K562 (cell line): ENCODE measurements around the gene DEPDC1. TPM values are rescaled to one million over a fixed set of nuclear protein-coding genes. Genes with fewer than 3 reads are reported as not detected.

ENCODE experiments used
- ATAC-seq: fragments of 200-7000 bp; cut with Tn5 transposase; 3 replicates; pipeline ENCODE4 v1.9.1; 2020; ENCODE audit warnings: moderate library complexity
- BruUV-seq: library from RNA; stranded (reverse); fragments of 400-500 nt; replicated peaks from 2 replicates; lab custom pipeline; 2021; lab: Mats Ljungman, UMichigan
- CTCF ChIA-PET: fragments of 300-600 bp; formaldehyde crosslinking; extraction: SDS; loops from one replicate; lab custom pipeline; 2021; ENCODE audit warnings: low intra/inter-chr PET ratio; lab: Yijun Ruan, JAX
- POLR2A ChIA-PET: fragments of 300-600, 350-650 bp; sonication (Branson Sonifier 250); formaldehyde crosslinking; extraction: SDS; loops from one replicate; lab custom pipeline; 2021; ENCODE audit warnings: antibody characterized with exemption, inconsistent platforms; lab: Yijun Ruan, JAX
- DNase-seq, 4 experiments: peaks; one replicate each; pipeline versions ENCODE4 v3.0.0 to v3.0.0-alpha.2; 2011 to 2018; ENCODE audit warnings: low spot score in 3 of 4, mixed read lengths in 3 of 4; ENCODE audit errors: extremely low read depth in 1 of 4
- FAIRE-seq: peaks from 2 replicates; lab custom pipeline; 2011; peaks lifted over from hg19 to GRCh38; lab: Jason Lieb, UNC
- H2AFZ ChIP-seq: 2 replicates; pipeline ENCODE4 v1.6.0; 2011; ENCODE audit warnings: low read depth, low read length, control low read depth, inconsistent platforms
- H3K27ac ChIP-seq: fragments of 200-600 bp; 3 replicates; pipeline ENCODE4 v1.8.0; 2011; ENCODE audit warnings: low read depth, mild to moderate bottlenecking, control low read depth, inconsistent platforms, low read length, moderate library complexity, mixed read lengths; ENCODE audit errors: extremely low read depth
- H3K27me3 ChIP-seq, 2 experiments: fragments of 300-600 bp in 1 of 2; 2 replicates in 1 of 2; 3 replicates in 1 of 2; pipeline versions ENCODE4 v1.6.0 to v1.8.0; 2011; ENCODE audit warnings: inconsistent platforms in 2 of 2, low read length in 2 of 2, mild to moderate bottlenecking in 1 of 2, mixed read lengths in 1 of 2, moderate library complexity in 1 of 2; ENCODE audit not compliant: control insufficient read depth in 2 of 2, insufficient read depth in 2 of 2
- H3K36me3 ChIP-seq: fragments of 300-600 bp; 3 replicates; pipeline ENCODE4 v1.8.0; 2011; ENCODE audit warnings: mild to moderate bottlenecking, low read length, inconsistent platforms; ENCODE audit not compliant: control insufficient read depth, insufficient read depth
- H3K4me1 ChIP-seq, 2 experiments: fragments of 200-600 bp in 1 of 2; replicated peaks in 1 of 2; 2 replicates in 1 of 2; 3 replicates in 1 of 2; pipeline versions ENCODE4 v1.5.1 to v1.8.0; 2011; ENCODE audit warnings: inconsistent platforms in 2 of 2, low read length in 2 of 2, mild to moderate bottlenecking in 1 of 2, mixed read lengths in 1 of 2, moderate library complexity in 1 of 2; ENCODE audit not compliant: control insufficient read depth in 2 of 2, insufficient read depth in 2 of 2
- H3K4me2 ChIP-seq: 2 replicates; pipeline ENCODE4 v1.6.1; 2011; ENCODE audit warnings: low read length, control low read depth, inconsistent platforms, mixed read lengths; ENCODE audit not compliant: insufficient read depth
- H3K4me3 ChIP-seq: fragments of 200-600 bp; sonication (generic), shearing (Covaris generic); 2 replicates; pipeline ENCODE4 v1.5.1; 2016; ENCODE audit warnings: control low read depth, inconsistent platforms
- H3K79me2 ChIP-seq: fragments of 200-600 bp; 3 replicates; pipeline ENCODE4 v1.8.0; 2011; ENCODE audit warnings: low read length, inconsistent platforms; ENCODE audit not compliant: control insufficient read depth, insufficient read depth
- H3K9ac ChIP-seq, 2 experiments: 2 replicates each; pipeline versions ENCODE4 v1.6.0 to v1.6.1; 2011; ENCODE audit warnings: low read depth in 2 of 2, low read length in 2 of 2, control low read depth in 1 of 2, inconsistent platforms in 1 of 2, mild to moderate bottlenecking in 1 of 2, mixed read lengths in 1 of 2; ENCODE audit not compliant: insufficient read depth in 1 of 2
- H3K9me1 ChIP-seq: one replicate; pipeline ENCODE4 v1.6.0; 2011; ENCODE audit warnings: inconsistent platforms, mild to moderate bottlenecking, low read length, moderate library complexity; ENCODE audit not compliant: control insufficient read depth, insufficient read depth
- H3K9me3 ChIP-seq: replicated peaks from 2 replicates; pipeline ENCODE4 v1.5.1; 2011; ENCODE audit warnings: low read depth, low read length, inconsistent platforms; ENCODE audit not compliant: control insufficient read depth, insufficient read depth
- H4K20me1 ChIP-seq: replicated peaks from 2 replicates; pipeline ENCODE4 v1.6.1; 2011; ENCODE audit warnings: low read length, inconsistent platforms, mixed read lengths; ENCODE audit not compliant: control insufficient read depth, insufficient read depth
- ASH1L ChIP-seq: fragments of 450-650 bp; IDR thresholded peaks from 2 replicates; pipeline ENCODE4 v1.6.1; 2018; ENCODE audit warnings: borderline replicate concordance, mild to moderate bottlenecking, low read depth; ENCODE audit not compliant: partially characterized antibody
- DDX20 ChIP-seq: fragments of 450-650 bp; IDR thresholded peaks from 2 replicates; pipeline ENCODE4 v1.6.1; 2016; ENCODE audit warnings: missing genetic modification characterization, low read depth, mild to moderate bottlenecking, missing compliant biosample characterization, moderate library complexity
- NCOA2 ChIP-seq, 2 experiments: fragments of 450-650 bp; IDR thresholded peaks; 2 replicates each; pipeline ENCODE4 v1.6.1; 2018; ENCODE audit warnings: mild to moderate bottlenecking in 2 of 2, moderate library complexity in 1 of 2; ENCODE audit not compliant: partially characterized antibody in 2 of 2
- RBM22 ChIP-seq: fragments of 200-400 bp; formaldehyde crosslinking; IDR thresholded peaks from 2 replicates; pipeline ENCODE4 v1.6.1; 2018; ENCODE audit warnings: low read length, low read depth; ENCODE audit not compliant: poor library complexity, severe bottlenecking
- SNRNP70 ChIP-seq: fragments of 200-400 bp; formaldehyde crosslinking; optimal IDR thresholded peaks from 2 replicates; pipeline ENCODE3; 2017; ENCODE audit warnings: low read depth, low read length
- ZNF408 ChIP-seq: fragments of 250-450 bp; sonication (Bioruptor Pico); IDR thresholded peaks from 2 replicates; pipeline ENCODE4 v1.4.0; 2020; ENCODE audit warnings: low read depth, mild to moderate bottlenecking, moderate library complexity
- ZNF561 ChIP-seq: fragments of 450-650 bp; formaldehyde crosslinking; conservative IDR thresholded peaks from 2 replicates; pipeline ENCODE4 v1.4.0; 2020; ENCODE audit warnings: mild to moderate bottlenecking, moderate library complexity
- WGBS: fragments of 100-300 bp; shearing (Covaris generic); methylation state at CpG from one replicate; pipeline ENCODE4 v1.1.6; 2016; ENCODE audit warnings: low coverage, mixed read lengths; ENCODE audit not compliant: insufficient coverage; ENCODE audit errors: missing lambda C conversion rate; 5-methylcytosine and 5-hydroxymethylcytosine counted together
- in situ Hi-C: fragments of 300-500 bp; cut with MboI; formaldehyde crosslinking; loops from 4 replicates; pipeline ENCODE4 v1.15.0; 2018; ENCODE audit warnings: inconsistent platforms, mixed read lengths
- intact Hi-C: fragments of 100-400 bp; cut with micrococcal nuclease; formaldehyde crosslinking; loops from 2 replicates; pipeline ENCODE4 v1.14.2; 2022
- polyA plus RNA-seq, 8 experiments: library from polyadenylated mRNA; depleted of rRNA in 4 of 8; stranded (reverse) in 5 of 8; unstranded in 3 of 8; fragments of >200 nt; fragmentation: Nextera tagmentation in 2 of 8; fragmentation: Illumina TruSeq in 1 of 8; extraction: Ambion mirVana in 2 of 8; extraction: Trizol in 1 of 8; gene quantifications; 2 replicates each; pipeline versions ENCODE4 v1.2.1 to v1.2.3, GENCODE V29; 2011 to 2014; ENCODE audit warnings: inconsistent platforms in 1 of 8, missing spikeins in 1 of 8
- total RNA-seq, 7 experiments: library from RNA; depleted of rRNA in 6 of 7; stranded (reverse); fragments of >200 nt in 6 of 7; fragmentation: Illumina TruSeq in 2 of 7; extraction: Trizol in 2 of 7; gene quantifications; 2 replicates each; pipeline versions ENCODE4 v1.2.1 to v1.2.3, GENCODE V29; 2011 to 2021; ENCODE audit warnings: low replicate concordance in 1 of 7
- TF ChIP-seq, protein P1 (sequence below): fragments of 450-650 bp; IDR thresholded peaks from 2 replicates; pipeline ENCODE4 v1.6.1; 2016; ENCODE audit warnings: low read depth

The DEPDC1 gene
- total and polyA plus RNA-seq, 9 of the 15 experiments (the other 6 are each of a cell fraction or from before 2014, with no cell fraction given): 9.9 to 28.3 (median 17.8) TPM

DNA sequence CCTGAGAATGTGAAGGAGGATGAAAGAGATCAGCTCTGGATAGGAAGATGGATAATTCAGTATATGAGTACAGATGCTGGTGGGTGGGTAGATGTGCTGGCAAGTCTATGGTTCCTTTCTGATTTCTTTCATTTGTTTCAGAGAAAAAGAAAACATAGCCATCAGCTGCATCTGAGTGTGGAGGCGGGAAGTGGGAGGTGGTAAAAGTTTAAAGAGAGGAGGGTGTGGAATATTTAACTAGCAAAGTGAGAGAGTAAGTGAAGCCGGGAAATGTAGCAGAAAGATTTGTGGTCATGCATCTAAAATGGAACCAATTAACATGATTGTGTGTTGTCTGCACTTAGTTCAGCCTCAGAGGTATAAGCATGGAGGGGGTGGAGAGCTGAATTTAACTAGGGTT lies 63.5 kb downstream of the DEPDC1 start (continued):
- TF ChIP-seq ZNF408: no peak
- no peak for TF ChIP-seq ZNF561 (CRISPR knock-in tag)

DNA sequence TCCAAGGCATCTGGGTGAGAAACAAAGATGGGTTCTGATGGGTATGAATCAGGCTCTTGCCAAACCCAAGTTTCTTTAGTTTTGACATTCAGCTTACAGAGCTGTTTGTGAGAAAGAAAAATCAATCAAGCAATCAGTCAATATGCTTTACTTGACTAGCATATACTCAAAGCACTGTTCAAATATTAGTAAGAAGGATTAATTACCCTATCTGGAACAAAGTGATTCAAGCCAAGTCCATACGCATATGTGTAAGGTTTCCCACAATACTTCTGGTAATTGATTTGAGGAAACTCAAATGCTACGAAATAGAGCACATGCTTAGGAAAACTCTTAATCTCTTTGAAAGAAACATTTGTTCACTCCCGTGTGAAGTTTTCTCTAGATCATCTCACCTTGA lies 65.8 kb downstream of the DEPDC1 start:
- no peaks in the 10 kb centered on the region for H3K36me3 ChIP-seq
- WGBS: 0% methylated on average over 3 of the region's 3 CpGs
- H3K4me1 ChIP-seq: no peaks in the 10 kb centered on the region
- H3K4me3 ChIP-seq: no peak overlapping the region
- H3K4me2 ChIP-seq: no peak overlapping the region
- no peaks in the 10 kb centered on the region for H3K9me1 ChIP-seq
- DNase-seq (no peak), FAIRE-seq (no peak), ATAC-seq (no peak)
- CTCF ChIA-PET: no interaction called here
- H2AFZ ChIP-seq: no peak overlapping the region
- H3K79me2 ChIP-seq: no peaks in the 10 kb centered on the region
- H3K9me3 ChIP-seq: no peaks in the 10 kb centered on the region
- no peak overlapping the region for H3K9ac ChIP-seq
- BruUV-seq: no TSS peak
- TF ChIP-seq RBM22: no peak
- no peak for TF ChIP-seq SNRNP70
- no peak for TF ChIP-seq DDX20 (tag)
- TF ChIP-seq, protein P1, sequence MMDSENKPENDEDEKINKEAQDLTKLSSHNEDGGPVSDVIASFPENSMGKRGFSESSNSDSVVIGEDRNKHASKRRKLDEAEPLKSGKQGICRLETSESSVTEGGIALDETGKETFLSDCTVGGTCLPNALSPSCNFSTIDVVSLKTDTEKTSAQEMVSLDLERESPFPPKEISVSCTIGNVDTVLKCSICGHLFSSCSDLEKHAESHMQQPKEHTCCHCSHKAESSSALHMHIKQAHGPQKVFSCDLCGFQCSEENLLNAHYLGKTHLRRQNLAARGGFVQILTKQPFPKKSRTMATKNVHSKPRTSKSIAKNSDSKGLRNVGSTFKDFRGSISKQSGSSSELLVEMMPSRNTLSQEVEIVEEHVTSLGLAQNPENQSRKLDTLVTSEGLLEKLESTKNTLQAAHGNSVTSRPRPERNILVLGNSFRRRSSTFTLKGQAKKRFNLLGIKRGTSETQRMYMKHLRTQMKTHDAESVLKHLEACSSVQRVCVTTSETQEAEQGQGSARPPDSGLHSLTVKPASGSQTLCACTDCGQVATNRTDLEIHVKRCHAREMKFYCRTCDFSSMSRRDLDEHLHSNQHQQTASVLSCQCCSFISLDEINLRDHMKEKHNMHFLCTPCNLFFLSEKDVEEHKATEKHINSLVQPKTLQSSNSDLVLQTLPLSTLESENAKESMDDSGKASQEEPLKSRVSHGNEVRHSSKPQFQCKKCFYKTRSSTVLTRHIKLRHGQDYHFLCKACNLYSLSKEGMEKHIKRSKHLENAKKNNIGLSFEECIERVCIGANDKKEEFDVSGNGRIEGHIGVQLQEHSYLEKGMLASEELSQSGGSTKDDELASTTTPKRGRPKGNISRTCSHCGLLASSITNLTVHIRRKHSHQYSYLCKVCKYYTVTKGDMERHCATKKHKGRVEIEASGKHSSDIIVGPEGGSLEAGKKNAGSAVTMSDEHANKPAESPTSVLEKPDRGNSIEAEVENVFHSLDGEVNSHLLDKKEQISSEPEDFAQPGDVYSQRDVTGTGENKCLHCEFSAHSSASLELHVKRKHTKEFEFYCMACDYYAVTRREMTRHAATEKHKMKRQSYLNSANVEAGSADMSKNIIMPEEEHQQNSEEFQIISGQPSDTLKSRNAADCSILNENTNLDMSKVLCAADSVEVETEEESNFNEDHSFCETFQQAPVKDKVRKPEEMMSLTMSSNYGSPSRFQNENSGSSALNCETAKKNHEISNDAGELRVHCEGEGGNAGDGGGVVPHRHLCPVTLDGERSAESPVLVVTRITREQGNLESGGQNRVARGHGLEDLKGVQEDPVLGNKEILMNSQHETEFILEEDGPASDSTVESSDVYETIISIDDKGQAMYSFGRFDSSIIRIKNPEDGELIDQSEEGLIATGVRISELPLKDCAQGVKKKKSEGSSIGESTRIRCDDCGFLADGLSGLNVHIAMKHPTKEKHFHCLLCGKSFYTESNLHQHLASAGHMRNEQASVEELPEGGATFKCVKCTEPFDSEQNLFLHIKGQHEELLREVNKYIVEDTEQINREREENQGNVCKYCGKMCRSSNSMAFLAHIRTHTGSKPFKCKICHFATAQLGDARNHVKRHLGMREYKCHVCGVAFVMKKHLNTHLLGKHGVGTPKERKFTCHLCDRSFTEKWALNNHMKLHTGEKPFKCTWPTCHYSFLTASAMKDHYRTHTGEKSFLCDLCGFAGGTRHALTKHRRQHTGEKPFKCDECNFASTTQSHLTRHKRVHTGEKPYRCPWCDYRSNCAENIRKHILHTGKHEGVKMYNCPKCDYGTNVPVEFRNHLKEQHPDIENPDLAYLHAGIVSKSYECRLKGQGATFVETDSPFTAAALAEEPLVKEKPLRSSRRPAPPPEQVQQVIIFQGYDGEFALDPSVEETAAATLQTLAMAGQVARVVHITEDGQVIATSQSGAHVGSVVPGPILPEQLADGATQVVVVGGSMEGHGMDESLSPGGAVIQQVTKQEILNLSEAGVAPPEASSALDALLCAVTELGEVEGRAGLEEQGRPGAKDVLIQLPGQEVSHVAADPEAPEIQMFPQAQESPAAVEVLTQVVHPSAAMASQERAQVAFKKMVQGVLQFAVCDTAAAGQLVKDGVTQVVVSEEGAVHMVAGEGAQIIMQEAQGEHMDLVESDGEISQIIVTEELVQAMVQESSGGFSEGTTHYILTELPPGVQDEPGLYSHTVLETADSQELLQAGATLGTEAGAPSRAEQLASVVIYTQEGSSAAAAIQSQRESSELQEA: no peak
- no peak for TF ChIP-seq ASH1L
- TF ChIP-seq NCOA2 (IDR thresholded peaks at IDR 0.05; ENCODE audit: partially characterized antibody in 2 of 2): no peak
- intact Hi-C loops: no loop called here
- in situ Hi-C loops: no loop called here
- H4K20me1 ChIP-seq: no peaks in the 10 kb centered on the region
- no peak overlapping the region for H3K27ac ChIP-seq
- H3K27me3 ChIP-seq: no peaks in the 10 kb centered on the region
- POLR2A ChIA-PET: no interaction called here
